GM12878 (cell line): Measurements from ENCODE around the gene PATJ. TPM values are rescaled to one million over a fixed set of nuclear protein-coding genes. Genes with fewer than 3 reads are reported as not detected.

Experiments used
- ATAC-seq: fragments of 200-7000 bp; cut with Tn5 transposase; 3 replicates; pipeline ENCODE4 v1.9.1; 2020; ENCODE audit warnings: mild to moderate bottlenecking, moderate library complexity
- BruUV-seq: library from RNA; stranded (reverse); fragments of 400-500 nt; replicated peaks from 2 replicates; lab custom pipeline; 2021; lab: Mats Ljungman, UMichigan
- CTCF ChIA-PET: fragments of 300-600 bp; sonication (Branson Sonifier 250); formaldehyde crosslinking; extraction: SDS; loops from one replicate; lab custom pipeline; 2021; ENCODE audit warnings: inconsistent platforms; lab: Yijun Ruan, JAX
- POLR2A ChIA-PET: fragments of 350-600 bp; formaldehyde crosslinking; extraction: SDS; loops from one replicate; lab custom pipeline; 2021; ENCODE audit warnings: inconsistent platforms; lab: Charles Lee
- RAD21 ChIA-PET: fragments of 300-600 bp; sonication (Branson Sonifier 250); formaldehyde crosslinking; loops from one replicate; lab custom pipeline; 2023; ENCODE audit warnings: antibody characterized with exemption; ENCODE audit not compliant: unreplicated experiment; lab: Charles Lee
- SMC1A ChIA-PET: fragments of 300-600 bp; sonication (Branson Sonifier 250); formaldehyde crosslinking; loops from one replicate; lab custom pipeline; 2023; ENCODE audit not compliant: unreplicated experiment, uncharacterized antibody; lab: Charles Lee
- DNase-seq: peaks from one replicate; pipeline ENCODE4 v3.0.0-alpha.2; 2011; ENCODE audit warnings: low read depth, low spot score
- FAIRE-seq: peaks from 3 replicates; lab custom pipeline; 2011; peaks lifted over from hg19 to GRCh38; lab: Jason Lieb, UNC
- H2AFZ ChIP-seq: 2 replicates; pipeline ENCODE4 v1.6.0; 2011; ENCODE audit warnings: low read depth, low read length, control low read depth; ENCODE audit not compliant: control insufficient read depth
- H3K27ac ChIP-seq: 2 replicates; pipeline ENCODE4 v1.5.1; 2011; ENCODE audit warnings: control low read depth; ENCODE audit not compliant: control insufficient read depth, insufficient read depth
- H3K27me3 ChIP-seq, 2 experiments: replicated peaks in 1 of 2; 2 replicates each; pipeline versions ENCODE4 v1.6.0 to v1.6.1; 2011; ENCODE audit warnings: low read length in 1 of 2; ENCODE audit not compliant: control insufficient read depth in 2 of 2, insufficient read depth in 2 of 2
- H3K36me3 ChIP-seq, 2 experiments: 2 replicates each; pipeline ENCODE4 v1.5.1; 2011; ENCODE audit warnings: low read length in 1 of 2; ENCODE audit not compliant: control insufficient read depth in 2 of 2, insufficient read depth in 2 of 2
- H3K4me1 ChIP-seq: 2 replicates; pipeline ENCODE4 v1.6.1; 2011; ENCODE audit warnings: mild to moderate bottlenecking, low read length, moderate library complexity, mixed read lengths; ENCODE audit not compliant: control insufficient read depth, insufficient read depth
- H3K4me2 ChIP-seq: 2 replicates; pipeline ENCODE4 v1.6.0; 2011; ENCODE audit warnings: control low read depth; ENCODE audit not compliant: control insufficient read depth, insufficient read depth
- H3K4me3 ChIP-seq: fragments of 200-600 bp; sonication (generic); 2 replicates; pipeline ENCODE4 v1.5.1; 2016
- H3K79me2 ChIP-seq: 2 replicates; pipeline ENCODE4 v1.6.0; 2011; ENCODE audit warnings: low read length; ENCODE audit not compliant: control insufficient read depth, insufficient read depth
- H3K9ac ChIP-seq: 2 replicates; pipeline ENCODE4 v1.8.0; 2011; ENCODE audit warnings: low read length, control low read depth, mixed read lengths; ENCODE audit not compliant: control insufficient read depth, insufficient read depth
- H3K9me3 ChIP-seq: replicated peaks from 3 replicates; pipeline ENCODE4 v1.5.1; 2011; ENCODE audit warnings: mild to moderate bottlenecking, low read length; ENCODE audit not compliant: control insufficient read depth, insufficient read depth
- H4K20me1 ChIP-seq: 2 replicates; pipeline ENCODE4 v1.6.0; 2011; ENCODE audit not compliant: control insufficient read depth, insufficient read depth
- ASH2L ChIP-seq: fragments of 300-600, 200-600 bp; sonication (generic); IDR thresholded peaks from 2 replicates; pipeline ENCODE4 v1.6.1; 2017; ENCODE audit warnings: low read depth, mild to moderate bottlenecking, borderline replicate concordance
- CREM ChIP-seq: IDR thresholded peaks from 2 replicates; pipeline ENCODE4 v1.6.1; 2014; ENCODE audit warnings: antibody characterized with exemption, low read depth
- MYC ChIP-seq: IDR thresholded peaks from 2 replicates; pipeline ENCODE4 v1.6.1; 2011; ENCODE audit warnings: mild to moderate bottlenecking, low read length, moderate library complexity, inconsistent platforms; ENCODE audit not compliant: insufficient read depth, insufficient replicate concordance, insufficient read length, severe bottlenecking
- NRF1 ChIP-seq: conservative IDR thresholded peaks from 2 replicates; pipeline ENCODE4 v1.6.1; 2011; ENCODE audit warnings: mild to moderate bottlenecking, low read depth, low read length, improper control_type of control experiment
- SMAD1 ChIP-seq: fragments of 450-650 bp; IDR thresholded peaks from 2 replicates; pipeline ENCODE4 v1.6.1; 2018; ENCODE audit warnings: mild to moderate bottlenecking, low read depth; ENCODE audit not compliant: partially characterized antibody
- SREBF1 ChIP-seq: IDR thresholded peaks from 2 replicates; pipeline ENCODE4 v1.6.1; 2012; ENCODE audit warnings: mild to moderate bottlenecking, low read length
- TCF3 ChIP-seq: IDR thresholded peaks from 2 replicates; pipeline ENCODE4 v1.6.1; 2012; ENCODE audit warnings: low read depth, mild to moderate bottlenecking, low read length, borderline replicate concordance; ENCODE audit not compliant: insufficient read depth
- WGBS: methylation state at CpG from one replicate; pipeline ENCODE4 v1.1.6; 2016; ENCODE audit warnings: low lambda C conversion rate; ENCODE audit not compliant: insufficient replicate concordance, insufficient coverage; ENCODE audit errors: missing lambda C conversion rate; 5-methylcytosine and 5-hydroxymethylcytosine counted together
- in situ Hi-C: fragments of 300-500 bp; cut with MboI; formaldehyde crosslinking; loops from 9 replicates; pipeline ENCODE4 v1.14.3; 2018; ENCODE audit warnings: mixed read lengths
- intact Hi-C: fragments of 100-400 bp; cut with micrococcal nuclease; formaldehyde crosslinking; loops from one replicate; pipeline ENCODE4 v1.14.2; 2022; ENCODE audit not compliant: unreplicated experiment
- polyA plus RNA-seq, 11 experiments: library from polyadenylated mRNA; depleted of rRNA in 4 of 11; unstranded in 6 of 11; stranded (reverse) in 5 of 11; fragments of >200 nt; fragmentation: Nextera tagmentation in 4 of 11; fragmentation: Illumina TruSeq in 1 of 11; extraction: Ambion mirVana in 4 of 11; extraction: Trizol in 1 of 11; gene quantifications; 1 replicate in 1 of 11; 2 replicates in 10 of 11; pipeline versions ENCODE4 v1.2.1 to v1.2.3, GENCODE V29; 2011 to 2016; ENCODE audit warnings: inconsistent platforms in 2 of 11, missing spikeins in 2 of 11, low read depth in 1 of 11
- total RNA-seq, 4 experiments: library from RNA; depleted of rRNA in 3 of 4; stranded (reverse); fragments of >200 nt in 3 of 4; fragmentation: Illumina TruSeq in 1 of 4; extraction: Trizol in 1 of 4; gene quantifications; 2 replicates each; pipeline versions ENCODE4 v1.2.1 to v1.2.3, GENCODE V29; 2013 to 2021
- TF ChIP-seq, protein P1 (sequence below): IDR thresholded peaks from 2 replicates; pipeline ENCODE4 v1.6.1; 2012; ENCODE audit warnings: low read length, inconsistent platforms
- TF ChIP-seq, protein P2 (sequence below): fragments of 450-650 bp; IDR thresholded peaks from 2 replicates; pipeline ENCODE4 v1.6.1; 2018; ENCODE audit warnings: borderline replicate concordance, mild to moderate bottlenecking; ENCODE audit not compliant: partially characterized antibody
- TF ChIP-seq, protein P3 (sequence below): IDR thresholded peaks from 2 replicates; pipeline ENCODE4 v1.6.1; 2011; ENCODE audit warnings: borderline replicate concordance, low read depth, mild to moderate bottlenecking, moderate library complexity, low read length; ENCODE audit not compliant: insufficient read depth, poor library complexity, severe bottlenecking

The PATJ gene
- total and polyA plus RNA-seq, 10 of the 15 experiments (the other 5 are each of a cell fraction or from before 2014, with no cell fraction given): 2.8 to 13.9 (median 6.9) TPM

DNA sequence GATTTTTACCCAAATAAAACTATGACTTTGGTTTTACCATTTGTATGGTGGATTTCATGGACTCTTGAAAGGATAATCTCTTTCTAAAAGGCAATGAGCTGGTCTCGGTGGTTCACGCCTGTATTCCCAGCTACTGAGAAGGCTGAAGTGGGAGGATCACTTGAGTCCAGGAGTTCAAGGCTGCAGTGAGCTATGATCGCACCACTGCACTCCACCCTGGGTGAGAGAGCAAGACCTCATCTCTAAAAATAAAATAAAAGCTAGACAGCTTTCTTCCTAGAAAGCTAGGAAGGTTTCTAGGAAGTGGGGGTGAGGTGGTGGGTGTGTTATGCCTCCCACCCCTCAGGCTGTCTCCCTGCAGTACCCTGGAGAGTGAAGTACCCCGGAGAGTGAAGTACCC is 398.4 kb downstream of the PATJ start (continued):
- TF ChIP-seq, protein P1, sequence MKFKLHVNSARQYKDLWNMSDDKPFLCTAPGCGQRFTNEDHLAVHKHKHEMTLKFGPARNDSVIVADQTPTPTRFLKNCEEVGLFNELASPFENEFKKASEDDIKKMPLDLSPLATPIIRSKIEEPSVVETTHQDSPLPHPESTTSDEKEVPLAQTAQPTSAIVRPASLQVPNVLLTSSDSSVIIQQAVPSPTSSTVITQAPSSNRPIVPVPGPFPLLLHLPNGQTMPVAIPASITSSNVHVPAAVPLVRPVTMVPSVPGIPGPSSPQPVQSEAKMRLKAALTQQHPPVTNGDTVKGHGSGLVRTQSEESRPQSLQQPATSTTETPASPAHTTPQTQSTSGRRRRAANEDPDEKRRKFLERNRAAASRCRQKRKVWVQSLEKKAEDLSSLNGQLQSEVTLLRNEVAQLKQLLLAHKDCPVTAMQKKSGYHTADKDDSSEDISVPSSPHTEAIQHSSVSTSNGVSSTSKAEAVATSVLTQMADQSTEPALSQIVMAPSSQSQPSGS: no peak
- no peak for TF ChIP-seq SREBF1
- no peak for TF ChIP-seq ASH2L

DNA sequence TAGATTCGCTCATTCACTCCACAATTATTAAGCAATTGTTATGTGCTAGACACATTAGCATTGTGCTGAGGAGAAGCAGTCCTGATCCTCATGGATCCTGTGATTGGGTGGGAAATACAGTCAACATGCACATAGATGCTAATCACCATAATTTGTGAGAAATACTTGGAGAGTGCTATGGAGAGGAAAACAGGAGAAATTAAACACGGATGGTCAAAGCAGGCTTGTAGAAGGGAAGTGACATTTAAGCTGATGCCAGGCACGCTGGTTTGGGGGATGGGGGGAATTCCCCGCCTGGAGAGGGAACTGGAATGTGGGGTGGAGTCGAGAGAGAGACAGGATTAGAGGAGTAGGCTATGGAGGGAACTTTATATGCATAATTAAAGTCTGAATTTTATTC is 400.2 kb downstream of the PATJ start:
- DNase-seq: no peak
- Histone ChIP-seq H3K9ac (no peak overlapping the region), H4K20me1 (no peaks in the 10 kb centered on the region), H3K4me2 (no peak overlapping the region), H3K4me1 (no peaks in the 10 kb centered on the region), H3K27ac (no peak overlapping the region), H3K4me3 (no peak overlapping the region), H2AFZ (no peak overlapping the region), H3K27me3 (no peaks in the 10 kb centered on the region), H3K79me2 (no peaks in the 10 kb centered on the region), H3K36me3 (no peaks in the 10 kb centered on the region), H3K9me3 (no peaks in the 10 kb centered on the region)
- BruUV-seq: no TSS peak
- WGBS: 22% methylated on average over 5 of the region's 5 CpGs
- no peak for ATAC-seq
- SMC1A ChIA-PET: interaction anchor here (1.2 kb wide), 1 partner anchor 60 kb away, joined by 3 read pairs; no protein-coding TSS in a partner anchor
- in situ Hi-C loops (no loop called here), intact Hi-C loops (no loop called here)
- POLR2A ChIA-PET: no interaction called here
- RAD21 ChIA-PET: no interaction called here
- TF ChIP-seq, protein P2, sequence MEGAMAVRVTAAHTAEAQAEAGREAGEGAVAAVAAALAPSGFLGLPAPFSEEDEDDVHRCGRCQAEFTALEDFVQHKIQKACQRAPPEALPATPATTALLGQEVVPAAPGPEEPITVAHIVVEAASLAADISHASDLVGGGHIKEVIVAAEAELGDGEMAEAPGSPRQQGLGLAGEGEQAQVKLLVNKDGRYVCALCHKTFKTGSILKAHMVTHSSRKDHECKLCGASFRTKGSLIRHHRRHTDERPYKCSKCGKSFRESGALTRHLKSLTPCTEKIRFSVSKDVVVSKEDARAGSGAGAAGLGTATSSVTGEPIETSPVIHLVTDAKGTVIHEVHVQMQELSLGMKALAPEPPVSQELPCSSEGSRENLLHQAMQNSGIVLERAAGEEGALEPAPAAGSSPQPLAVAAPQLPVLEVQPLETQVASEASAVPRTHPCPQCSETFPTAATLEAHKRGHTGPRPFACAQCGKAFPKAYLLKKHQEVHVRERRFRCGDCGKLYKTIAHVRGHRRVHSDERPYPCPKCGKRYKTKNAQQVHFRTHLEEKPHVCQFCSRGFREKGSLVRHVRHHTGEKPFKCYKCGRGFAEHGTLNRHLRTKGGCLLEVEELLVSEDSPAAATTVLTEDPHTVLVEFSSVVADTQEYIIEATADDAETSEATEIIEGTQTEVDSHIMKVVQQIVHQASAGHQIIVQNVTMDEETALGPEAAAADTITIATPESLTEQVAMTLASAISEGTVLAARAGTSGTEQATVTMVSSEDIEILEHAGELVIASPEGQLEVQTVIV: no peak
- TF ChIP-seq NRF1 (no peak), MYC (no peak), CREM (no peak), TCF3 (no peak), SMAD1 (no peak)
- TF ChIP-seq, protein P3, sequence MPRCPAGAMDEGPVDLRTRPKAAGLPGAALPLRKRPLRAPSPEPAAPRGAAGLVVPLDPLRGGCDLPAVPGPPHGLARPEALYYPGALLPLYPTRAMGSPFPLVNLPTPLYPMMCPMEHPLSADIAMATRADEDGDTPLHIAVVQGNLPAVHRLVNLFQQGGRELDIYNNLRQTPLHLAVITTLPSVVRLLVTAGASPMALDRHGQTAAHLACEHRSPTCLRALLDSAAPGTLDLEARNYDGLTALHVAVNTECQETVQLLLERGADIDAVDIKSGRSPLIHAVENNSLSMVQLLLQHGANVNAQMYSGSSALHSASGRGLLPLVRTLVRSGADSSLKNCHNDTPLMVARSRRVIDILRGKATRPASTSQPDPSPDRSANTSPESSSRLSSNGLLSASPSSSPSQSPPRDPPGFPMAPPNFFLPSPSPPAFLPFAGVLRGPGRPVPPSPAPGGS: no peak
- CTCF ChIA-PET: interaction anchor here (1.2 to 6.5 kb wide), 4 partner anchors 9 to 62 kb away, joined by 3 to 67 read pairs (median 22); no protein-coding TSS in a partner anchor
- no peak for FAIRE-seq
